WERI-Rb-1 (cell line): ENCODE measurements around the gene ARX.

Experiments
- DNase-seq: peaks from one replicate; pipeline ENCODE4 v3.0.0-alpha.2; 2020
- H3K27ac ChIP-seq: fragments of 250-450 bp; sonication (Bioruptor Pico); 2 replicates; pipeline ENCODE4 v1.5.1; 2020; ENCODE audit warnings: mild to moderate bottlenecking, moderate library complexity
- H3K27me3 ChIP-seq: fragments of 250-450 bp; sonication (Bioruptor Pico); 2 replicates; pipeline ENCODE4 v1.5.1; 2021; ENCODE audit warnings: mild to moderate bottlenecking, low read depth, moderate library complexity; ENCODE audit not compliant: insufficient read depth, severe bottlenecking
- H3K36me3 ChIP-seq: fragments of 250-450 bp; sonication (Bioruptor Pico); 2 replicates; pipeline ENCODE4 v1.5.1; 2020; ENCODE audit warnings: mild to moderate bottlenecking, moderate library complexity
- H3K4me3 ChIP-seq: 2 replicates; pipeline ENCODE4 v1.5.1; 2011; ENCODE audit warnings: low read depth, mild to moderate bottlenecking, control low read depth, low read length
- H3K9me3 ChIP-seq: fragments of 250-450 bp; sonication (Bioruptor Pico); 2 replicates; pipeline ENCODE4 v1.5.1; 2021; ENCODE audit warnings: mild to moderate bottlenecking, moderate library complexity; ENCODE audit not compliant: severe bottlenecking
- CTCF ChIP-seq: IDR thresholded peaks from 2 replicates; pipeline ENCODE4 v1.5.1; 2011; ENCODE audit warnings: low read depth, mild to moderate bottlenecking, control low read depth, inconsistent platforms, low read length

Gene ARX

DNA sequence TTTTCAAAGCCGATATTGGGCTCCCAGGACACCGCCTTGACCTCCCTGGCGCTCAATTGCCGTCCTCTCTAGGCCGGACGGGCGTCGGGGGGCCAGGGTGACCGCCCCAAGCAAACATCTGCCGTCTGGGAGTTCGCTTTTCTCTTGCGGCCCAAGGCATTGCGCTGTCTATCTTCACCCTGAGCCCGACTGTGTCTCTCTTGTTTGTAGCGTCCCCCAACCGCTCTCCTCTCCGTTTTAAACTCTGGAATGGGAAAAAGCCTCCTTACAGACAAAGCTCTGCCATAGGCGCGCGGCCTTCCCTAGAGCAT is 551 bp upstream of the ARX start:
- DNase-seq = no peak
- no peak overlapping the region for H3K4me3 ChIP-seq
- TF ChIP-seq CTCF = no peak
- H3K27me3 ChIP-seq = peaks cover 92% of the 10 kb centered on the region
- no peak overlapping the region for H3K27ac ChIP-seq
- H3K9me3 ChIP-seq = peaks cover 4% of the 10 kb centered on the region
- H3K36me3 ChIP-seq = no peaks in the 10 kb centered on the region

- no peak for TF ChIP-seq CTCF
- H3K4me3 ChIP-seq = no peak overlapping the region
- H3K27me3 ChIP-seq = peaks cover 93% of the 10 kb centered on the region
Measured at GRCh38 chrX:25014366-25014838, 1.4 kb downstream of the ARX start.

GRCh38 chrX:25013632-25014365 is 2.0 kb downstream of the ARX start:
- DNase-seq = no peak
- H3K27ac ChIP-seq = no peak overlapping the region
- no peaks in the 10 kb centered on the region for H3K36me3 ChIP-seq
- peaks cover 4% of the 10 kb centered on the region for H3K9me3 ChIP-seq
- no peak for TF ChIP-seq CTCF
- peaks cover 93% of the 10 kb centered on the region for H3K27me3 ChIP-seq
- no peak overlapping the region for H3K4me3 ChIP-seq

More at GRCh38 chrX:25014366-25014838, 1.4 kb downstream of the ARX start:
- Histone ChIP-seq H3K36me3 (no peaks in the 10 kb centered on the region), H3K9me3 (peaks cover 4% of the 10 kb centered on the region), H3K27ac (no peak overlapping the region)
- no peak for DNase-seq

- no peak for DNase-seq
- H3K4me3 ChIP-seq = peak overlapping the region; percentile 32
- H3K27ac ChIP-seq = no peak overlapping the region
- TF ChIP-seq CTCF = no peak
- H3K27me3 ChIP-seq = peaks cover 96% of the 10 kb centered on the region
- peaks cover 4% of the 10 kb centered on the region for H3K9me3 ChIP-seq
- no peaks in the 10 kb centered on the region for H3K36me3 ChIP-seq
Measured at GRCh38 chrX:25012793-25013631, 2.8 kb downstream of the ARX start.

- H3K9me3 ChIP-seq = peaks cover 7% of the 10 kb centered on the region
- H3K27me3 ChIP-seq = peaks cover 96% of the 10 kb centered on the region
- no peaks in the 10 kb centered on the region for H3K36me3 ChIP-seq
- no peak overlapping the region; the same call in 1 of the 2 replicates for H3K4me3 ChIP-seq
- TF ChIP-seq CTCF = no peak
- DNase-seq = no peak
- H3K27ac ChIP-seq = no peak overlapping the region
Measured at GRCh38 chrX:25012433-25012735, 3.4 kb downstream of the ARX start.
